Eye (tissue), 1 donor: ENCODE data around the gene WNT11.

ENCODE experiments used
- DNase-seq: peaks from one replicate; pipeline ENCODE4 v3.0.0-alpha.2; 2015

WNT11 gene

DNA sequence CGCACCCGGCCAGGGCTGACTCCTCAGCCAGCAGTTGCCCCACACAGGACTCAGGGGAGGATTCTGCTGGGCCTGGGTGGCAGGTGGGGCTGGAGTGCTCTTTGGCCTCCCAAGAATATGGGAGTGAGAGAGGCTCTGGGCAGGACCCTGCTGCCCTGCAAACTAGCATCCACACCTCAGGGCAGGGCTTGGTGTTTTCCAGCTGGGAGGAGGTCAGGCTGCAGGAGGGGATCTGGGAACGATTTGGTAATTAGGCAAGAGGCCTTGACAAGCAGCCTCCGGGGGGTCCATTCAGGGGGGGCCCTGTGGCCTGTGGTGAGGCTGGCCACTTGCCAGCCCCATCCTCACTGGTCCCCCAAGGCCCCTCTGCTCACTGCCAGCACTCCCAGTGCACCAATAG, 35.8 kb downstream of the WNT11 start:
- no peak for DNase-seq

DNA sequence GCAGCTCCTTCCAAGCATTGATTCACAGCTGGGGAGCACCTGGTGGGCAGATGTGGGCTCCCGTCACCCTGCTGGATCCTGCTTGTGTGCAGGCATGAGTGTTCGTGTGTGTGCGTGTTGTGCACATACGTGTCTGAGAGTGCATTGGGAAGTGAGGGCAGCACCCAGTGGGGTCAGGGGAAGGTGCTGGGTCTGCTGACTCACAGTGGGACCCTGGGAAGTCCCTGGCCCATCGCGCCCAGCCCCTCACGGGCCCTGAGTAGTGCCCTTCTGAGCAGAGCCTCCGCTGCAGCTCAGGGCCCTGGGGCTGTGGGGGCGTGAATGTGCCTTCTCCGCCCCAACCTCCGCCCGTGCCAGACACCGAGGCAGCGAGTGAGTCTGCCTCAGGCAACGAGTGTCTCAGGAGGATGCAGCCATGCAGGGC, 36.8 kb downstream of the WNT11 start:
- DNase-seq = no peak

DNA sequence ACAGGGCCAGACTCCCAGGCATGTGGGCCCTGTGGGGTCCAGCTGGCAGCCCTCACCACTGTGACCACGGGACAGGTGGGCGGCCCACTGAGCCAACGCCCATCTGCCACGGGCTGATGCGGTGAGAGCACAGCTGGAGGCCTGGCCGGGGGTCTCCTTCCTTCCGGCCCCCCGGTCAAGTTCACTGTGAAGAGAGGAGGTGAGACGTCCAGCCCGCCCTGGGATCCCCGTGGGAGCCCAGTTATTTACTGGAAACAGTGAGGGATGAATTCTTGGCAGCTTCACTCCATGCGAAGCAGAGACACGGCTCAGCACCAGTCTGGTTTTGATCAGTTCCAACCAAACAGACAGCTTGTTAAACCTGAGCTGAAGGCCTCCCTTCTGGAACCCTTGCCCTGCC, 38.7 kb downstream of the WNT11 start:
- DNase-seq = no peak

DNA sequence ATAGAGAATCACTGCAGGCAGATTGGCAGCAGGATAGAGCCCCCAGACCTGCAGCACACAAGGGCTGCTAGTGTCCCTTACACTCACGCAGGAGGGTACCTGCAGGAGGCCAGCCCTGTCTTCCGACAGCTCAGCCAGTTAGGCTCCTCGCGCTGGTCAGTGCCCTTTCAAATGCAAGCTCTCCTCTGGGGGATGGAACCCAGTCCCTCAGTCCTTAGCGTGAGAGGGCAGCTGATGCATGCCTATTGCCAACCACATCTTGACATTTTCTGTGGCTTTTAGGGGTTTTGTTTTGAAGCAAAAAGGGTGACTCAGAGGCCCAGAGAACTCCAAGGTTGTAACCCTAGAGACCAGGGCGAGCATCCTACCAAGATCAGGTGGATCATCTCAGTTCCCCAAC, 40.0 kb downstream of the WNT11 start:
- DNase-seq = no peak

DNA sequence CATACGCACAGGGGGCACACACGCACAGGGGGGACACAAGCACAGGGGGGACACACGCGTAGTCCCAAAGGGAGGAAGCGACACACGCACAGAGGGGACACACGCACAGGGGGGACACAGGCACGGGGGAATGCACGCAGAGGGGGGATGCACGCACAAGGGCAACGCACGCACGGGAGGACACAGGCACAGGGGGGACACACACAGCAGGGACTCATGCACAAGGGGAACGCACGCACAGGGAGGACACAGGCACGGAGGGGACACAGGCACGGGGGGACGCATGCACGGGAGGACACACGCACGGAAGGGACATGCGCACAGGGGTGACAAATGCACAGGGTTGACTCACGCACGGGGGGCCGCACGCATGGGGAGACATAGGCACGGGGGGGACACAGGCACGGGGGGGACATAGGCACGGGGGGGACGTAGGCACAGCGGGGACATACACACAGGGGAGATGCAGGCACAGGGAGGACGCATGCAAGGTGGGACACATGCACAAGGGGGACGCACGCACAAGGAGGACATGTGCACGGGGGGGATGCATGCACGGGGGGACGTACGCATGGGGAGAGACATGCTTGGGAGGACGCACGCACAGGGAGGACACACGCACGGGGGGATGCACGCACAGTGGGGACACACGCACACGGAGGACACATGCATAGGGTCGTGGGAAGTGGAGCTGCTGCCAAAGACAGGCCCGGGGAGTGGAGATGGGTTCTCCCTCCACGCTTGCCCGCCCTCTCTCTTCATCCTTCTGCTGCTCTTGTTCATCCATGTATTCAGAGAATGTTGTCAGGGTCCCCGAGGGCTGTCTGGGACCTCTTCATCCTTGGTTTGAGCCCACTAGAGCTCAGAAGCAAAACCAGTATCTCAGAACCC, 41.2 kb downstream of the WNT11 start:
- no peak for DNase-seq

DNA sequence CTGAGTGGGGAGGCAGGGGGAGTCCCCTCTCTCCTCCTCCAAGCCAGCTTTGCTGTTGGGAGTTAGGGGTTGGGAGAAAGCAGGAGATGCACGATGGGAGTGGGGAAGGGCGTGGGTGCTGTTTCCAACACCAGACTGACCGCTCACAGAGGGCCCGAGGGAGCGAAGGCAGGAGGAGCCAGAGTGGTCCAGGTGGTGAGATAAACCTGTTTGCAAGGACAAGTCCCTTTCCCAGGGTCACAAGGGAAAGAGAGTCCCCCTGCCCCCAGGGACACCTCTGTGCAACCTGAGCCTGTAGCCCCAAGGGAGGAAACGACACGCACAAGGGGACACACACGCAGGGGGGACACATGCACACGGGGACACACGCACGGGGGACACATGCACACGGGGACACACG, 42.2 kb downstream of the WNT11 start:
- DNase-seq = no peak

DNA sequence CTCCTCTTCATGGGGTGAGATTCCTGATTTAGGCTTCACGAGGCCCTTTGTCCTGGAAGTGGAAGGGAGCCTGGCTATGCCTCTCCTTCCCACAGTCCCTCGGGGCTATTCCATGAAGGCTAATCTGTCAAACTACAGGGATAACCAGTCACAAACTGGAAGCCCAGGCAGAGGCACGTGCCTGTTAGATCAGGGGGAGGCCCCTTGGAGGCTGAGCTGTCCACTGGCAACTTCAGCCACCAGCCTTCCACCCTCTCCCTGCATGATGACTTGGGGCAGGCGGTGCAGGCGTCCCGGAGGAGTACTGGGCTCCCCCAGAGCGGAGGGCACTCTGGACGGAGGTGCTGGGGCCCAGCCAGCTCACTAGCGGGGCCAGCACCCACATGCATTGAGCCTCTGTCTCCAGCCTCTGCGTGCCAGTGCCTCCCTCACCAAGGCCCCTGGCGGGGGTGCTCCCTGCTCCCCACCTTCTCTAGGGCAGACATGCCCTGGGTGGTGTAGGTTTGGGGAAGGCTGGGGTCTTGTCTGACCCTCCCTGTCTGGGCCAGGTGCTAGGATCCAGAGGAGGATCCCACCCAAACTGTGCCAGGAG, 42.9 kb downstream of the WNT11 start:
- DNase-seq = no peak

DNA sequence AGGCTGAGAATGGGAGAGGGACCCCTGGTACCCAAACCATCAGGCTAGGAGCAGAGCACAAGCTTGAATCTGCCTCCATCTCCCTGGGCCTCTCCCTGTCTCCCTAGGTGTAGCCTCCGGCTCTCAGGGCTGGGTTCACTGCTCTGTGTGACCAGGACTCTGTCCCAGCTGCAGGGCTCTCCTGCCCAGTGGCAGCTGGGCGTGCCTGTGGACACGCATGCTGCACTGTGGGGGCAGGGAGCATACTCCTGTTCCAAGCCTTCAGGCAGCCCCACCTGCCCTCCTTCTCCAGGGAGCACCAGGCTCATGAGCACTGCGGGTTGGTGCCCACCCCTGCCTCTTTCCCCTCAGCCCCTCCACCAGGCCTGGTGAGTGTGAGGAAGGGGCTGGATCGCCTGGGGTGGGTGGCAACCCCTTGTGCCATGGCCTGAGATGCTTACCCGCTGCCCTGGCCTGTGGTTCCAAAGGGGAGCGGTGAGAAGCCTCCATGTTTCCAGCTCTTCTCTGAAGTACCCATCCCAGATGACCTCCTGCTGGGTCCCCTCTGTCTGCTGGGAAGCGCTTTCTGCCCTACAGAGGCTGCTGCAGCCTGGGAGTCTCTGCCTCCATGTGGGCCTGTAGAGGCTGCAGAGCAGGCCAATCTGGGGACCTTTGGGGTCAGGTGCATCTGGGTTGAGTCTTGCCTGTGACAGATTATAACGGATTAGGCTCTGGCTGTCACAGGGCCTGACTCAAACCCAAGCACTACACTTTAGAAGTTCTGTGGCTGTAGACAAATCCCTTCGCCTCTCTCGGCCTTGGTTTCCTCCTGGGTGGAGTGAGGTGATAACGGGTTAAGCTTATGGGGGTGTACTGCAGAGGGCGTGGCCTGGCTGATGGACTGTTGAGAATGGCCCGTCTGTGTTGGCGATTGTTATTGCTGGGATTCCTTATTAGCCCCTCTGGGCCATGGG, 43.7 kb downstream of the WNT11 start:
- DNase-seq = no peak

DNA sequence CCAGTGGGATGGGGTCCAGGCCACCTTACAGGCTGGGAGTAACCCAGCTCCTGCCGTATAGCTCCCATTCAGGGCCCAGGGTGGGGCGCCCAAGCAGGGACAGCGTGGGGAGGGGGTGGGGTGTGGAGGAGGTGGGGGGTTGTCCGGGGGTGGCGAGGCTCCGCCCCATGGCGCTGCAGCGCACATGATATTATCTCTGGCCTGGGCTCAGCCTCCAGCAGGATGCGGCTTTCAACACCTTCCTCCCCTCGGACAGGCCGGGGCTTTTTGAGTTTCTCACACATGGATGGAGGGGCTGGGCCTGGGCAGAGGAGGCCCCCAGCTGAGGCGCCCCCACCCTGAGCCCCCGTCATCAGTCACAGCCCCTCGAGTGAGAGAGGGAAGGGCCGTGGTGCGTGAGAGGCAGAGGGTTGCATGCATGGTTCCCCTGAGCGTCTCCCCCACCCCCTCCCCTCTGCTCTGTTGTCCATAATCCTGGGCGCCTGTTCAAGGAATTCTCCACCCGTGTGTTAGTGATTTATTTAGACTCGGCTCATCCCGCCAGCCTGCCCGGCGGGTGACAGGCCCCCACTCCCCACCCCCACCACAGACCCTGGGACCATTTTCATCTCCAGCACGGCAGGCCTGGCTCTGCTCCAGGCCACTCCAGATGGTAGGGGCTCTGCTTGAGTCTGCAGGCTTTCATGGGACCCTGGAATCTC, 44.9 kb downstream of the WNT11 start:
- DNase-seq = peak; percentile 85

DNA sequence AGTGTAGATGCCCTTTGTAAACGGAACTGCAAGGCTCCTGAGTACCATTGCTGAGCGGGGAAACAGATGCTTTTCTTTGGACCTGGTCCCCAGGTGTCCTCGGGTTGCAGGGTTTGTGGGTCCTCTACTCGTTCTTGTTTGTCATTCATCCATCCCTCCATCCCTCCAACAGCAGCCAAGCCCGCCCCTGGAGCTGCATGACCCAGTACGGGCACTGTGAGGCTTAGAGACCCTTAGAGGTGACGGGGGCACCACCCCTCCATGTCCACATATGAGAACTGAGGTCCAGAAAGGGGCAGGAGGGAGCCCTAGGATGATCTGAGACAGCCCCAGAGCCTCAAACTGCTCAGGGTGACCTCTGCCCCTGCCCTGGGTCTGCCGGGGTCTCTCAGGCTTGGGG, 45.4 kb downstream of the WNT11 start:
- DNase-seq = no peak

DNA sequence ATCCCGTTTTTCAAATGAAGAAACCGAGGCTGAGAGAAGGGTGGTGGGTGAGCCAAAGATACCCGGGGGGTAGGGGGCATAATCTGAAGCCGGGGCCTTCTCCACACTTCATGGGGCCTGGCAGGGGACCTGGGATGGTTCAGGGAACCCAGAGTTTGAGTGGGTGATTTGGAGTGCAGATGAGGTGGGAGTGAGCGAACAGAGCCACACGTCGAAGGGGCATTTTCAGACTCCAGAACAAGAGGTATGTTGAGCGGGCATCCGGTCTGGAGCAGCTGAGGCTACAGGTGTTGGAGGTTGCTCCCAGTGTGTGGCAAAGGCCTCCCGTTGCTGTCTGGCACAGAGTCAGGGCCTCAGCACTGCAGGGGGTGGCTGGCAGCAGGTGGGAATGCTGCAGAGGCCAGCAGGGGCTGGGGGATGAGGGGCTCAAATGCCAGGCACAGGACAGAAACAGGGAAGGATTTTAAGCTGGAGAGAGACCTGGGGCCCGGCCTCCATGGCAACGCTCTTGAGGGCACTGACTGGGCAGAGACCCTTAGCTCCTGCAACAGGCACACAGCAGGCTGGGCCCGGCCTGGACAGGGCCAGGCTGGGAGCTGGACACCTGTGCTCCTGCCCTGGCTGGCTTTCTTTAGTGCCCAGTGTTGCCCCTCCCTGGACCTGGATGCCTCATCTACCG, 46.2 kb downstream of the WNT11 start:
- DNase-seq = no peak

DNA sequence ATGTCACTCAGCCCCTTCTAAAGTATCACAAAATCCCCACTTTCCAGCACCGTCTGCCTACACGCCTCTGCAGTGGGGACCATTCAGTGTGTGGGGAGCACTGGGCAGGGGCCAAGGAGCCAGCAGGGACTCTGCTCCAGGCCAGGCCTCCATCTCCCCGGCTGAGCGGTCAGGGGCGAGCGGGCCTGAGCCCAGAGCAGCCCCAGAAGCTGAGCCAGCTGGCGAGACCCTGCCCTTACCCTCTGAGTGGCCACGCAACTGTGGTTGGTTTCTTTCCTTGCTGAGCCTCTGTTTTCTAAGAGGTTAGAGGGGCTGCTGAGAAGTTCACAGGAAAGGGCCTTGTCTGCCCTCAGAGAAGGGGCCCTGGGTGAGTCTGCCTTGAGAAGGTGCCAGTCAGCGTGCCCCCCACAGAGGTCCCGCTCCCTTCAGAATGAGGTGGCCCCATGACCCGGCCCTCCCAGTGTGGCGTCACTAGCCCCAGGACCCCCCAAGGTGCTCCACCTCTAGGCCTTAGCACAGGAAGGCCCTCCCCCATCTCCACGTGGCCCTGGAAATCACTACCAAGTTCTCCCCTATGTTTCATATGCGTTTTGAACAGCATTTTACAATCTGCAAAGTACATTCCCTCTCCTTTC, 46.9 kb downstream of the WNT11 start:
- DNase-seq = no peak

DNA sequence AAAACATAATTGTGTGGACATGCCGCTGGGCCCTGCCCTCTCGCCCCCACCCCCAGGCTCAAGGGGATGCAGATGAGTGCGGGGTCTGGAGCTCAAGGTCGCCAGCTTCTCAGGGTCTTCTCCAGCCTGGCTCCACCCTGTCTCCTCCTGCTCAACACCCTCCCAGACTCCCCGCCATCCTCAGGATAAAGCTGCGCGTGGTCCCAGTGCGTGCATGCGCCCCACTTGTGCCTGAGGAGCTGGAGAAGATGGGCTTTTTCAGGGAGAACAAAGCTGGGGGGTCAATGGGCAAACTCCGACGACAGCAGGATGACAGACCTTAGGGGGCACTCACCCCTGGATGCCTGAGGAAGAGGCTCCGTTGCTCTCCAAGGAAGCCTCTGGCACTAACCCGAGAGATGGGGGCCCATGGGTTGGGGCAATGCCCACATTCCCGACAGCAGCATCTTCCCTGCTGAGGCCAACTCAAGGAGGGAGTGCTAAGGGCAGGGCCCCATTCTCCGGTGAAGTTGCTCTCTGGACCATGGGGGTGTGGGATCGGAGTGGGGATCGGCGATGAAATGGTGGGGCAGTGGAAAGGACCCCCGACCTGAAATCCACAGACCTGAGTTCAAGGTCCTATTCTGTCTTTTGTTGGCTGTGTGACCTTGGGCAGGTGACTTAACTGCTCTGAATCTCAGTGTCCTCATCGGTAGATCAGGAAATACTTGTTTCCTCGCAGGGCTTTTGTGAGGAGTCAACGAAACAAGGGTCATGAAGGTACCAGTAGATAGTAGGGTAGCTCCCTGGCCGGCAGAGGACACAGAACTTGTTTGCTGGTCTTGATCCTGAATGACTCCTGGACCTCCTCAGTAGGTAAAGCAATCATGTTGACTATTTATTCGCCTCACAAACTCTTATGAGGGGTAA, 47.7 kb downstream of the WNT11 start:
- no peak for DNase-seq

DNA sequence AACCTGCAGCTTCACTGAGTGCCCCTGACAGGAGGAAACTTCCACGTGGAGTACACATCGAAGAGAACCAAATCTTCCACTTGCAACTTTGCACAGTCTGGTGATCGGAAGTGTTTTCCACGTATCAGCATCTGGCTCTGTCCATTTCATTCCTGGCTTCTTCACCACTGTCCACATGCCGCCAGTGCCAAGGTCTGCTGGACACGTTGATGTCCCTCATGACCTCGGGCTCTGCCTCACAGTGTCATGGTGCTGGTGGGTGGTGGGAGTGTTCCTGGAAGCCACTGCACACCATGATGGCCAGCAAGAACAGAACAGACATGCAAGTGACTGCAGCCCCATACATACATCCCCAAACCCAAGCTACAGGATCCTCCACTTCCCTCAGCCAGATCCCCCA, 48.4 kb downstream of the WNT11 start:
- DNase-seq = no peak

DNA sequence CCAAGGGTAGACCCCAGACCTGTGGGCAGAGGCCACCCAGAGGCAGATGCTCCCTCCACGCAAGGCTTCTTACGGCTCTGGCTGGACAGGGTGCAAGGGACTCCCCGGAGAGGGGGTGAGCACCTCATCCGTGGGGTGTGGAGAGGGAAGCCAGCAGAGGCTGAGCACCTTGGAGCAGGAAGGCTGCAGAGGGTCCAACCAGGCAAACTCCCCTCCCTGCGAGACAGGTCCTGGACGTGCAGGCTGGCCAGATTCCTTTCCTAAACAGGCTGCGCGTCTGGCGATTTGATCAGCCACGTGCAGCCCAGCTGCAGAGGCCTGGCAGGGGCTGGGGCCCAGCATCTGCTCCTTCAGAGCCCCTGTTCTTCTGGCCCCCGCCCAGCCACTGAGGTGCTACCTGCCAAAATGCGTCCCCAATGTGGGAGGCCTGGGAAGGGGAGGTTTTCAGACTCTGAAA, 49.3 kb downstream of the WNT11 start:
- DNase-seq = peak; percentile 42

DNA sequence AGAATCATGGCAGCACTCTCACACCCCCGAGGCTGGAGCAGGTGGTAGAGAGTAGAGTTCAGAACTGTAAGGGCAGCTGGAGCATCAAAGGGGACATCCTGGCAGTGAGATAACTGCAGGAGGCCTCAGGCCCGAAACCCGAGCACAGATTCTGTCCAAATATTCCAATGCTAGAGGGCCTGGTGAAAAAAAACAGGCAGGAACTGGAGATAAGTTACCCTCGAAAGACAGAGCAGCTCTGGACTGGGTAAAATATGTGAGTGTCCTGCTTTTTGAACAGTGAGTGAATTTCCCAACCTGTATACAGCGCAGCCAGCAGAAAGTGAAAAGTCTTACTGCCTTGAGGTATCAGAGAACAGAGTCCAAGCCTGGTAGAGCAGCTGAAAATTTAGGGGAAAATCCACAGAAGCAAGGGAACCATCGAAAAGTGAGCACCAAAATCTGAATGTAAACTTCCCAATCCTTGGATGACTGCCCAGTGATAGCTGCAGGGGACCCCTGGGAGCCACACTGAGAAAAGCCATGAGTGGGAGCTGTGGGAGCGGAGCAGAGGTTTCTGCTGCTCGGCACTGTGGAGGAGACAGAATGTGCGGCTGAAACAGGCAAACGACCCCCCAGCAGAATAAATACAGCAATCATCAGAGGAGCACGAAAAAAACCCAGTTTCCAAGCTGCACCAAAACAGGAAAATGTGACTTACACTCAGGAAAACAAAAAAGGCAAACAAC, 50.6 kb downstream of the WNT11 start:
- DNase-seq = no peak

DNA sequence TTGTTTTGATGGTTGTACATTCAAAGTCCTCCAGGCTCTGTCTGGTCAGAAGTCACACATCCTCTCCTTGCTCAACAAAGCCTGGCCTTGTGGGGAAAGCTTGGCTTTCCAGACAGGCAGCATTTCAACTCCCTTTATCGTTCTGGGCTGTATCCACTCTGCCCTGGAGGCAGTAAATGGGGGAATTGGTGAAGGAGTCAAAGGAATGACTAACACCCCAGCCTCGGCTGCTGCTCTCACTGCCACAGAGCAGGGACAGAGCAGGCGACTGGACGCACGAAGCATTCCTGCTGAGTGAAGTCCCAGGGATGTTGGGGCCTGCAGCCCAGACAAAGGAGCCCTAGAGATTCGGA, 52.8 kb downstream of the WNT11 start:
- no peak for DNase-seq

DNA sequence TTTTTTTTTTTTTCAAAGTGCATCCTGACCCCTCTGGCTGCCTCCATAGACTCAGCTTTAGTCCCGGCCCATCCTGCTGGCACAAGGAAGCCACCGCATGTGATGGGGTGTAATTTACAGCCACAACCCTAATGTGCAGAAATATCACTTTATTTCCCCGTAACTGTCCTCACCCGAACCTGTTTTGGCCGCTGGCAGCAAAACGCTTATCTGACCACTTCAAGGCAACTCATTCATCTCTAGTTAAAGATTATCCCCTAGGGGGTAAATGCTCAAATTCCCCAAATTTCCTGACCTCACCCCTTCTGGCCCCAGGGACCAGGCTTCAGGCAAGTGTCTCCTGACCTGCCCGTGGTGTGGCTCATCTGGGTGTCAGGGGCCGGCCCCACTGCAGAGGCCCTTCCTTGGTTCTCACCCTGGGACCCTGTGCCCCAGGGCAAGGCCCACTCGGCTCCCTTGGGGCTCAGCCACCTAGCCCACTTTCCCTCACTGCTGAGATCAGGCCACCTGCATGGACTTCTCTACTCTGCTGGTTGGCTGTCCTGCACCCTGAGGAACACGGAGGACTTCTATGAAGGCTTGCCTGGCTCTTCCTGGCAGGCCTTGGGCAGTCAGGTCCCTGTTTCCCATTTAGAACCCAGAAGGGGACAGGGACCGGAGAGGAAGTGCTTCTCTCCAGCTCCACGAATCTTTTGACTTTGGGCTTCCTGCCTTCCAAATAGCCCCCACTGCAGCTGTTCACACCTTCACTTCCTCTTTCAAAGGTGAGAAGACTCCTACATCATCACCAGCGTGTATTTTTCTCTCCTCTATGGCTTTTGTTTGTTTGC, 53.3 kb downstream of the WNT11 start:
- no peak for DNase-seq
